Measurements from ENCODE around the gene TENT5C. TPM values are rescaled to one million over a fixed set of nuclear protein-coding genes. Genes with fewer than 3 reads are reported as not detected.
A peak's percentile ranks its signal among the peaks of the same experiment; 100 is the strongest.

TENT5C gene
- total and polyA plus RNA-seq, 3 experiments from 2014 or later, result 3.7 to 12.6 (median 4.1) TPM

GRCh38 chr1:117663156-117663902 is 57.5 kb downstream of the TENT5C start:
- peak overlapping the region; percentile 91 to 99 (median 98) for H3K27ac Mint-ChIP-seq
- Histone ChIP-seq H3K4me1 (ENCODE audit: insufficient read depth, low read length) (peaks cover 72% of the 10 kb centered on the region), H3K27ac (ENCODE audit: low read depth, low read length) (peak overlapping the region; percentile 62), H3K9me3 (ENCODE audit: low read length) (no peaks in the 10 kb centered on the region), H3K36me3 (ENCODE audit: insufficient read depth, low read length) (no peaks in the 10 kb centered on the region), H3K27me3 (ENCODE audit: insufficient read depth, low read length, poor library complexity, severe bottlenecking) (no peaks in the 10 kb centered on the region), H3K4me3 (ENCODE audit: low read length) (no peak overlapping the region)
- ChIA-PET CTCF (interaction anchor here (1.2 to 5.0 kb wide), 5 partner anchors 8 to 151 kb away, joined by 4 to 21 read pairs (median 8); partner anchors contain the start of gene TENT5C), POLR2A (interaction anchor here (1.5 to 3.5 kb wide), 4 partner anchors 8 to 57 kb away, joined by 3 to 23 read pairs (median 18); partner anchors contain the start of gene TENT5C)
- H3K4me3 Mint-ChIP-seq, result peak overlapping the region in 6 of 7 donors; percentile 52 to 75 (median 64)
- no peak for DNase-seq
- H3K36me3 Mint-ChIP-seq, result peaks cover 0 to 18% (median 0%) of the 10 kb centered on the region in 3 donors
- peaks cover 5 to 15% (median 9%) of the 10 kb centered on the region in 5 donors for H3K9me3 Mint-ChIP-seq
- peaks cover 85 to 98% (median 93%) of the 10 kb centered on the region in 3 donors for H3K4me1 Mint-ChIP-seq
- peaks cover 0 to 2% of the 10 kb centered on the region in 2 donors for H3K27me3 Mint-ChIP-seq

DNA sequence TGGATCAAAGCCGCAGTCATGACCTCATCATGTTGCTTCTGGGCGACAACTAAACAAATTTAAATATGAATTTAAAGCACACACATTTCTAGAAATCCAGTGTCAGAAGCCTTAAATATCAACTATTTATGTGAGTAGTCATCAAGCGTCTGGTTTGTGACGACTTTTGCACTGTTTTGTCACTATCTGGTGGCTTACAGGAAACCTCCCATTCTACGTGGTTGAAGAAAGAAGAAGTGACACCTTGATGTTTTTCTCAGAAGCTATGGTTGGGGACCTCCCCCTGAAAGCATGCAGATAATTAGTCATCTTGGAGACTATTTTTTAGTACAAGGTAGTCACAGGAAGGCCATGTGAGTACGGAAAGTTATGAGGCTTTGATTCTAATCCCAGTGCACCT is 58.5 kb downstream of the TENT5C start:
- Mint-ChIP-seq H3K27ac (peak overlapping the region; percentile 91 to 99 (median 98)), H3K9me3 (peaks cover 5 to 15% (median 9%) of the 10 kb centered on the region in 5 donors), H3K4me3 (peak overlapping the region; percentile 12 to 75 (median 59)), H3K36me3 (peaks cover 0 to 18% (median 0%) of the 10 kb centered on the region in 3 donors), H3K4me1 (peaks cover 75 to 88% (median 83%) of the 10 kb centered on the region in 3 donors), H3K27me3 (peaks cover 0 to 2% of the 10 kb centered on the region in 2 donors)
- peak overlapping the region; percentile 62 for H3K27ac ChIP-seq (ENCODE audit: low read depth, low read length)
- no peaks in the 10 kb centered on the region for H3K36me3 ChIP-seq (ENCODE audit: insufficient read depth, low read length)
- POLR2A ChIA-PET, result interaction anchor here (0.7 to 3.4 kb wide), 6 partner anchors 9 to 58 kb away, joined by 3 to 19 read pairs (median 6); partner anchors contain the start of gene TENT5C
- CTCF ChIA-PET, result interaction anchor here (1.3 to 5.0 kb wide), 3 partner anchors 9 to 57 kb away, joined by 4 to 21 read pairs (median 18); partner anchors contain the start of gene TENT5C
- H3K4me3 ChIP-seq (ENCODE audit: low read length), result no peak overlapping the region
- H3K27me3 ChIP-seq (ENCODE audit: insufficient read depth, low read length, poor library complexity, severe bottlenecking), result no peaks in the 10 kb centered on the region
- no peaks in the 10 kb centered on the region for H3K9me3 ChIP-seq (ENCODE audit: low read length)
- peak in 4 of 5 donors; percentile 43 to 90 (median 84) for DNase-seq
- peaks cover 62% of the 10 kb centered on the region for H3K4me1 ChIP-seq (ENCODE audit: insufficient read depth, low read length)

- H3K4me1 Mint-ChIP-seq, result peaks cover 62 to 74% (median 69%) of the 10 kb centered on the region in 3 donors
- peak overlapping the region; percentile 89 to 99 (median 98) for H3K27ac Mint-ChIP-seq
- Histone ChIP-seq H3K4me1 (ENCODE audit: insufficient read depth, low read length) (peaks cover 48% of the 10 kb centered on the region), H3K27ac (ENCODE audit: low read depth, low read length) (no peak overlapping the region), H3K4me3 (ENCODE audit: low read length) (no peak overlapping the region), H3K27me3 (ENCODE audit: insufficient read depth, low read length, poor library complexity, severe bottlenecking) (no peaks in the 10 kb centered on the region), H3K9me3 (ENCODE audit: low read length) (no peaks in the 10 kb centered on the region), H3K36me3 (ENCODE audit: insufficient read depth, low read length) (no peaks in the 10 kb centered on the region)
- H3K4me3 Mint-ChIP-seq, result peak overlapping the region in 6 of 7 donors; percentile 6 to 69 (median 22)
- H3K36me3 Mint-ChIP-seq, result peaks cover 0 to 18% (median 0%) of the 10 kb centered on the region in 3 donors
- CTCF ChIA-PET, result interaction anchor here (0.9 to 2.5 kb wide), 5 partner anchors 8 to 131 kb away, joined by 4 to 18 read pairs (median 5); no protein-coding TSS in a partner anchor
- H3K27me3 Mint-ChIP-seq, result peaks cover 0 to 2% of the 10 kb centered on the region in 2 donors
- DNase-seq, result no peak
- POLR2A ChIA-PET, result interaction anchor here (0.6 to 3.4 kb wide), 4 partner anchors 9 to 59 kb away, joined by 3 to 19 read pairs (median 12); partner anchors contain the start of gene TENT5C
- peaks cover 5 to 15% (median 9%) of the 10 kb centered on the region in 5 donors for H3K9me3 Mint-ChIP-seq
These were observed 59.9 kb downstream of the TENT5C start for GRCh38 chr1:117665556-117666270.

DNA sequence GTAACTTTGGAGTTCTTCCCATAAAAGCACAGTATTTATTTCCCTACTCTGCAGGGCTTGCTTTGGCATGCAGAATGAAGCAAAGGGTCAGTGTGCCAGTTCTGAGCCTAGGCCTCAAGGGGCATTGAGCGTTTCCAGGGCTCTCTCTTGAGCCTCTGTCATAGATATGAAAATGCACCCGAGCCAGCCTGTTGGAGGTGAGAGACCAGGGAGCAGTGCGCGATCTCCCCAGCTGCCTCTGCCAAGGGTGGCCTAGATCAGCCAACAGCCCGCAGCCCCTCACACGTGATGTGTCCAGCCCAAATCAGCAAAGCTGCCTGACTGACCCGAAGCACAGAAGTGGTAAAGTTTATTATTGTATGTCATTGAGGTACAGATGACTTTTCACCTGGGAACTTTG is 63.7 kb downstream of the TENT5C start:
- no peak for DNase-seq
- H3K27ac ChIP-seq (ENCODE audit: low read depth, low read length), result no peak overlapping the region
- no peaks in the 10 kb centered on the region for H3K9me3 ChIP-seq (ENCODE audit: low read length)
- H3K36me3 ChIP-seq (ENCODE audit: insufficient read depth, low read length), result no peaks in the 10 kb centered on the region
- no peaks in the 10 kb centered on the region for H3K27me3 ChIP-seq (ENCODE audit: insufficient read depth, low read length, poor library complexity, severe bottlenecking)
- H3K4me1 Mint-ChIP-seq, result peaks cover 34 to 49% (median 39%) of the 10 kb centered on the region in 3 donors
- H3K36me3 Mint-ChIP-seq, result no peaks in the 10 kb centered on the region
- no peak overlapping the region for H3K4me3 Mint-ChIP-seq
- no peak overlapping the region for H3K4me3 ChIP-seq (ENCODE audit: low read length)
- H3K27ac Mint-ChIP-seq, result peak overlapping the region in 2 of 8 donors; percentile 13 to 85
- POLR2A ChIA-PET, result no interaction called here
- H3K27me3 Mint-ChIP-seq, result peaks cover 0 to 2% of the 10 kb centered on the region in 2 donors
- CTCF ChIA-PET, result interaction anchor here (0.9 to 1.0 kb wide), 2 partner anchors 13 to 135 kb away, joined by 3 to 5 read pairs; no protein-coding TSS in a partner anchor
- no peaks in the 10 kb centered on the region for H3K9me3 Mint-ChIP-seq
- H3K4me1 ChIP-seq (ENCODE audit: insufficient read depth, low read length), result peaks cover 18% of the 10 kb centered on the region

GRCh38 chr1:117670976-117671780 is 65.3 kb downstream of the TENT5C start:
- Mint-ChIP-seq H3K27me3 (peaks cover 0 to 2% of the 10 kb centered on the region in 2 donors), H3K27ac (peak overlapping the region in 3 of 8 donors; percentile 4 to 74 (median 68)), H3K9me3 (no peaks in the 10 kb centered on the region), H3K36me3 (no peaks in the 10 kb centered on the region), H3K4me3 (no peak overlapping the region), H3K4me1 (peaks cover 21 to 35% (median 25%) of the 10 kb centered on the region in 3 donors)
- Histone ChIP-seq H3K27me3 (ENCODE audit: insufficient read depth, low read length, poor library complexity, severe bottlenecking) (no peaks in the 10 kb centered on the region), H3K4me1 (ENCODE audit: insufficient read depth, low read length) (peaks cover 5% of the 10 kb centered on the region), H3K9me3 (ENCODE audit: low read length) (no peaks in the 10 kb centered on the region), H3K36me3 (ENCODE audit: insufficient read depth, low read length) (no peaks in the 10 kb centered on the region), H3K27ac (ENCODE audit: low read depth, low read length) (no peak overlapping the region), H3K4me3 (ENCODE audit: low read length) (no peak overlapping the region)
- POLR2A ChIA-PET, result interaction anchor here (1.4 kb wide), 1 partner anchor 63 kb away, joined by 4 read pairs; no protein-coding TSS in a partner anchor
- CTCF ChIA-PET, result interaction anchor here (0.8 to 1.7 kb wide), 7 partner anchors 9 to 137 kb away, joined by 3 to 7 read pairs (median 4); partner anchors contain the start of gene TENT5C
- no peak for DNase-seq

- Mint-ChIP-seq H3K4me1 (peaks cover 17 to 27% (median 21%) of the 10 kb centered on the region in 3 donors), H3K4me3 (no peak overlapping the region), H3K36me3 (no peaks in the 10 kb centered on the region), H3K9me3 (no peaks in the 10 kb centered on the region), H3K27me3 (peaks cover 0 to 2% of the 10 kb centered on the region in 2 donors), H3K27ac (peak overlapping the region in 3 of 8 donors; percentile 24 to 74 (median 62))
- Histone ChIP-seq H3K36me3 (ENCODE audit: insufficient read depth, low read length) (no peaks in the 10 kb centered on the region), H3K9me3 (ENCODE audit: low read length) (no peaks in the 10 kb centered on the region), H3K27ac (ENCODE audit: low read depth, low read length) (no peak overlapping the region), H3K4me1 (ENCODE audit: insufficient read depth, low read length) (peaks cover 5% of the 10 kb centered on the region), H3K27me3 (ENCODE audit: insufficient read depth, low read length, poor library complexity, severe bottlenecking) (no peaks in the 10 kb centered on the region), H3K4me3 (ENCODE audit: low read length) (no peak overlapping the region)
- ChIA-PET POLR2A (interaction anchor here (1.4 kb wide), 1 partner anchor 16 kb away, joined by 4 read pairs; no protein-coding TSS in a partner anchor), CTCF (interaction anchor here (0.8 to 5.0 kb wide), 7 partner anchors 7 to 137 kb away, joined by 3 to 43 read pairs (median 6); no protein-coding TSS in a partner anchor)
- peak in 1 of 5 donors; percentile 39 for DNase-seq
These were observed 66.1 kb downstream of the TENT5C start for GRCh38 chr1:117671781-117672501.

All from CD8-positive, alpha-beta memory T cell (primary cell).